ENCODE results near the gene A2ML1. TPM values are rescaled to one million over a fixed set of nuclear protein-coding genes. Genes with fewer than 3 reads are reported as not detected.
A peak's percentile ranks its signal among the peaks of the same experiment; 100 is the strongest.

Gene A2ML1
- total RNA-seq, 1 donor = under 0.01 TPM

DNA sequence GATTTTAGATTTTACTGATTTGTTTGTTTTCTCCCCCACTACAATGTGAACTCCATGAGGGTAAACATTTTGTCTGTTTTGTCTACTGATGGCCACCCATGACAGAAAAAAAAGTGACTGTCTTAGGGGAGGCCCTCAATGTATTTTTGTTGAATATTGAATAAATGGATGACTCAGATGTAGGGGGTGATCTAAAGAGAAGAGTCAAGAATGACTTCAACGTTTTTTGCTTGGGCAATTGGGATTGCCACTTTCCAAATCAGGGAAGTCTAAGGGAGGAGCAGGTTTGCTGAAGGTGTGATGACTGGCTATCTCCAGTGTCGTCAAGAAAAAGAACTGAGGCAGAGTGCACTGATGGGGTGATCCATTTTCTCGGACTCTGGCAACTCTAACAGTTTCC is 81.2 kb downstream of the A2ML1 start:
- no peaks in the 10 kb centered on the region for H3K27me3 ChIP-seq (ENCODE audit: insufficient read depth, low read length)
- H3K4me1 ChIP-seq (ENCODE audit: insufficient read depth, low read length) = no peaks in the 10 kb centered on the region
- DNase-seq (ENCODE audit: insufficient read length, low spot score, missing footprints) = no peak
- H2AFZ ChIP-seq (ENCODE audit: low read length) = no peak overlapping the region
- H3K4me2 ChIP-seq (ENCODE audit: insufficient read depth, low read length) = no peak overlapping the region
- TF ChIP-seq, protein P1, sequence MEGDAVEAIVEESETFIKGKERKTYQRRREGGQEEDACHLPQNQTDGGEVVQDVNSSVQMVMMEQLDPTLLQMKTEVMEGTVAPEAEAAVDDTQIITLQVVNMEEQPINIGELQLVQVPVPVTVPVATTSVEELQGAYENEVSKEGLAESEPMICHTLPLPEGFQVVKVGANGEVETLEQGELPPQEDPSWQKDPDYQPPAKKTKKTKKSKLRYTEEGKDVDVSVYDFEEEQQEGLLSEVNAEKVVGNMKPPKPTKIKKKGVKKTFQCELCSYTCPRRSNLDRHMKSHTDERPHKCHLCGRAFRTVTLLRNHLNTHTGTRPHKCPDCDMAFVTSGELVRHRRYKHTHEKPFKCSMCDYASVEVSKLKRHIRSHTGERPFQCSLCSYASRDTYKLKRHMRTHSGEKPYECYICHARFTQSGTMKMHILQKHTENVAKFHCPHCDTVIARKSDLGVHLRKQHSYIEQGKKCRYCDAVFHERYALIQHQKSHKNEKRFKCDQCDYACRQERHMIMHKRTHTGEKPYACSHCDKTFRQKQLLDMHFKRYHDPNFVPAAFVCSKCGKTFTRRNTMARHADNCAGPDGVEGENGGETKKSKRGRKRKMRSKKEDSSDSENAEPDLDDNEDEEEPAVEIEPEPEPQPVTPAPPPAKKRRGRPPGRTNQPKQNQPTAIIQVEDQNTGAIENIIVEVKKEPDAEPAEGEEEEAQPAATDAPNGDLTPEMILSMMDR (IDR thresholded peaks at IDR 0.05; ENCODE audit: extremely low read depth, low read depth, low read length) = no peak
- H3K4me3 ChIP-seq (ENCODE audit: insufficient read depth, low read length) = no peak overlapping the region
- no peaks in the 10 kb centered on the region for H3K79me2 ChIP-seq (ENCODE audit: insufficient read depth, low read length)
- H4K20me1 ChIP-seq (ENCODE audit: insufficient read depth, low read length) = no peaks in the 10 kb centered on the region
- no peaks in the 10 kb centered on the region for H3K9me3 ChIP-seq (ENCODE audit: low read depth, low read length)
- H3K36me3 ChIP-seq (ENCODE audit: insufficient read depth, low read length) = no peaks in the 10 kb centered on the region
- no peak overlapping the region for H3K27ac ChIP-seq (ENCODE audit: low read depth, low read length)

DNA sequence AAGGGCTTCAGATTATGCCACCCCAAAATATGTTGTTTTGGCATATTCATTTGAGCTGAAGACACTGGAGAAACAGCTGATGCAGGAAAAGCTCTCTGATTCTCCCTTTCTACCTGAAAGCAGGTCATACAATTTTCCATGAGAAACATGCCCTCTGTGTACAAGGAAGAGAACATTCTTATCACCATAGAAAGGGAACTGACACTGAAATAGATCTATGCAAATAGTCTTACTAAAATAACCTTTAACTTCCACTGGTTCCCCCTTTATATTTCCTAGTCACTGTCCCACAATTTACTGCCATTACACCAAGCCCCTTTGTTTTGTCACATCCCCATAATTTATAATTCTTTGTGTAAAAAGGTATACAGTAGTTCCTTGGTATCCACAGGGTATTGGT is 82.2 kb downstream of the A2ML1 start:
- H3K36me3 ChIP-seq (ENCODE audit: insufficient read depth, low read length) = no peaks in the 10 kb centered on the region
- no peak overlapping the region for H3K27ac ChIP-seq (ENCODE audit: low read depth, low read length)
- H2AFZ ChIP-seq (ENCODE audit: low read length) = no peak overlapping the region
- no peak overlapping the region for H3K4me2 ChIP-seq (ENCODE audit: insufficient read depth, low read length)
- no peak overlapping the region for H3K4me3 ChIP-seq (ENCODE audit: insufficient read depth, low read length)
- no peaks in the 10 kb centered on the region for H3K79me2 ChIP-seq (ENCODE audit: insufficient read depth, low read length)
- H3K27me3 ChIP-seq (ENCODE audit: insufficient read depth, low read length) = no peaks in the 10 kb centered on the region
- no peaks in the 10 kb centered on the region for H3K9me3 ChIP-seq (ENCODE audit: low read depth, low read length)
- no peak for DNase-seq (ENCODE audit: insufficient read length, low spot score, missing footprints)
- TF ChIP-seq, protein P1 (IDR thresholded peaks at IDR 0.05; ENCODE audit: extremely low read depth, low read depth, low read length) = no peak
- no peaks in the 10 kb centered on the region for H3K4me1 ChIP-seq (ENCODE audit: insufficient read depth, low read length)
- H4K20me1 ChIP-seq (ENCODE audit: insufficient read depth, low read length) = no peaks in the 10 kb centered on the region

DNA sequence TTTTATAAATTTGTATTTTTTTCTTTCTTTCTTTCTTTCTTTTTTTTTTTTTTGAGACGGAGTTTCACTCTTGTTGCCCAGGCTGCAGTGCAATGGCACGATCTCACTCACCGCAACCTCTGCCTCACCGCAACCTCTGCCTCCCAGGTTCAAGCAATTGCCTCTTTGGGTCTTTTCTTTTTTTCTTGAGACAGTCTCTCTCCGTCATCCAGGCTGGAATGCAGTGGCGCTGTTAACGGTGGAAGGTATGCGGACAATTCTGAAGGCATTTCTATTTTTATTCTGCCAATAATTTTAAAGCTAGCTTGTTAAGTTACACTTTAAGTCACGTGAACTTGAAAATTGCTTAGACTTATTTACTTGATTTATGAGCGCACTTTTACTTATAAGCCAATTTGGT is 83.1 kb downstream of the A2ML1 start:
- Histone ChIP-seq H3K4me2 (ENCODE audit: insufficient read depth, low read length) (no peak overlapping the region), H2AFZ (ENCODE audit: low read length) (no peak overlapping the region), H3K36me3 (ENCODE audit: insufficient read depth, low read length) (no peaks in the 10 kb centered on the region), H3K27me3 (ENCODE audit: insufficient read depth, low read length) (no peaks in the 10 kb centered on the region), H3K9me3 (ENCODE audit: low read depth, low read length) (no peaks in the 10 kb centered on the region), H3K79me2 (ENCODE audit: insufficient read depth, low read length) (no peaks in the 10 kb centered on the region), H4K20me1 (ENCODE audit: insufficient read depth, low read length) (no peaks in the 10 kb centered on the region), H3K27ac (ENCODE audit: low read depth, low read length) (no peak overlapping the region), H3K4me3 (ENCODE audit: insufficient read depth, low read length) (no peak overlapping the region), H3K4me1 (ENCODE audit: insufficient read depth, low read length) (no peaks in the 10 kb centered on the region)
- TF ChIP-seq, protein P1 (IDR thresholded peaks at IDR 0.05; ENCODE audit: extremely low read depth, low read depth, low read length) = no peak
- DNase-seq (ENCODE audit: insufficient read length, low spot score, missing footprints) = no peak

DNA sequence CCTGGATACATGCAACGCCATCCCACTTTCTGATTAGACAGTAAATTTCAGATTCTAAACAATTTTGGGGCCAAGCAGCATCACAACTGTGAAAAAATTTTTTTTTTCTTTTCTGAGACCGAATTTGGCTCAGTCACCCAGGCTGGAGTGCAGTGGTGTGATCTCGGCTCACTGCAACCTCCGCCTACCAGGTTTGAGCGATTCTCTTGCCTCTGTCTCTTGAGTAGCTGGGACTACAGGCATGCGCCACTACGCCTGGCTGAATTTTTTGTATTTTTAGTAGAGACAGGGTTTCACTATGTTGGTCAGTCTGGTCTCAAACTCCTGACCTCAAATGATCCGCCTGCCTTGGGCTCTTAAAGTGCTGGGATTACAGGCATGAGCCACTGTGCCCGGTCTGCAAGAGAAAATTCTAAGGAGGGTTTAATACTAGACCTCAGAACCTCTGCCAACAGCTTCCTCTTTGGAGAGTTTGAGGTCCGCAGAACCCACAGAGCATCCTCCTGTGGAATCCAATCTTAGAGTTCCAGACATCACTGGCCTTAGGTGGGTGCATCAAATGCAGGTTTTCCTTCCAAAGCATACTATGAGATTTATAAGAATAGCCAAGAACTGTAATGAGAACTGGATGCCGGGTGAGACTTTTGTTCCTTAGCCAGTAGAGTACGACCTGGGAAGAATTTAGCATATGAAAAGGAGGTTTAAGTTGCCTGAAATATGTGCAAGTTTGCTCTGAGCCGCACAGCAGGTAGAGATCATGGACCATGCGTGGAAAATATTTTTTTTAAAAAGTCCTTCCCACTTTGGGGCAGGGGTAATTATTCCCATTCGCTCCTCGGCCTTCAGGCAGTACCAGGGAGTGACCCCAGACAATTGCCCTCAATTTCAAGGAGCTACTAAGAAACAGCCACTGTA is 84.1 kb downstream of the A2ML1 start:
- TF ChIP-seq, protein P1 (IDR thresholded peaks at IDR 0.05; ENCODE audit: extremely low read depth, low read depth, low read length) = no peak
- no peak overlapping the region for H3K4me2 ChIP-seq (ENCODE audit: insufficient read depth, low read length)
- no peaks in the 10 kb centered on the region for H3K79me2 ChIP-seq (ENCODE audit: insufficient read depth, low read length)
- H3K36me3 ChIP-seq (ENCODE audit: insufficient read depth, low read length) = no peaks in the 10 kb centered on the region
- no peaks in the 10 kb centered on the region for H4K20me1 ChIP-seq (ENCODE audit: insufficient read depth, low read length)
- no peaks in the 10 kb centered on the region for H3K27me3 ChIP-seq (ENCODE audit: insufficient read depth, low read length)
- no peak for DNase-seq (ENCODE audit: insufficient read length, low spot score, missing footprints)
- no peaks in the 10 kb centered on the region for H3K9me3 ChIP-seq (ENCODE audit: low read depth, low read length)
- H3K4me3 ChIP-seq (ENCODE audit: insufficient read depth, low read length) = no peak overlapping the region
- H3K27ac ChIP-seq (ENCODE audit: low read depth, low read length) = no peak overlapping the region
- no peaks in the 10 kb centered on the region for H3K4me1 ChIP-seq (ENCODE audit: insufficient read depth, low read length)
- peak overlapping the region; percentile 15 for H2AFZ ChIP-seq (ENCODE audit: low read length)

Measured in osteoblast (primary cell).